HG03521 (cell line): ENCODE measurements around the gene FADS3.

Source experiments
- ATAC-seq: cut with Tn5 transposase; IDR thresholded peaks from one replicate; pipeline ENCODE4 v1.9.1; 2021; ENCODE audit warnings: mild to moderate bottlenecking, moderate library complexity; ENCODE audit not compliant: unreplicated experiment

FADS3 gene

DNA sequence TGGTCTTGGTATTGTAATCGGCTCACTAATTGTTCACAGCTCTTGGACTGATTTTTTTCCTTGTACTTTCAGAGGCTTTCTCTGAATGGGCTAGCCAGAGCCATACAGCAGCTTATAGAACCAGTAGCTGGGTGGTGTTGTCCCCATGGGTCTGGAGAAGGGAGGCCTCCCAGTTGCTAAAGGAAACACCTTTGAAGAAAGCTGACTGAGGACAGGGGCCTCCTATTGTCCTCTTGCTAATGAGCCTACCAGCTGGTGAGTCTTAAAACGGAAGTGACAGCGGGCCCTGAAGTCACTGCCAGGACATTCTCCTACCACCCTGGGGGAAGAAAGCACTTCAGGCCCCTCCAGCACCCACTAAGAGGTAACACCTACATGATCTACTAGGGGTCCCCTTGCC, 9.9 kb downstream of the FADS3 start:
- no peak for ATAC-seq

GRCh38 chr11:61880454-61880853, 10.9 kb downstream of the FADS3 start:
- no peak for ATAC-seq

- no peak for ATAC-seq
These were observed 11.3 kb downstream of the FADS3 start for GRCh38 chr11:61880031-61880430.

DNA sequence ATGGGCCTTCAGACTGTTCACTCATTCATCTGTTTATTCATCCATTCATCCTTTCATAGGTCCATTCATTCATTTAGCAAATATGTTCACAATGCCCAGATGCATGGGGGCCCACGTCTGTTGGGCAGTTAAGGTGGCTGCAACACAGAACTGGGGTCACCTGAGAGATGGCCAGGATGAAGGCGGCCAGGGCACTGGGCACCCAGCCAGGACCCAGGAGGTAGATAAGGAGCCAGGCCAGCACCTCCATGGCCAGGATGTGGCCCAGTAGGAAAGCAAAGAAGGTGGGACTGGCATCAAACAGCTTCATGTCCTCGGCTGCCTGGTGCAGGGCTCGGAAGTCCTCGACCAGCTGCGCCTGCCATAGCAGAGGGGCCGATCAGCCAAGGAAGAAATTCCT, 12.2 kb downstream of the FADS3 start:
- ATAC-seq, result no peak

- ATAC-seq, result no peak
These were observed 15.6 kb downstream of the FADS3 start for GRCh38 chr11:61875698-61876097.

DNA sequence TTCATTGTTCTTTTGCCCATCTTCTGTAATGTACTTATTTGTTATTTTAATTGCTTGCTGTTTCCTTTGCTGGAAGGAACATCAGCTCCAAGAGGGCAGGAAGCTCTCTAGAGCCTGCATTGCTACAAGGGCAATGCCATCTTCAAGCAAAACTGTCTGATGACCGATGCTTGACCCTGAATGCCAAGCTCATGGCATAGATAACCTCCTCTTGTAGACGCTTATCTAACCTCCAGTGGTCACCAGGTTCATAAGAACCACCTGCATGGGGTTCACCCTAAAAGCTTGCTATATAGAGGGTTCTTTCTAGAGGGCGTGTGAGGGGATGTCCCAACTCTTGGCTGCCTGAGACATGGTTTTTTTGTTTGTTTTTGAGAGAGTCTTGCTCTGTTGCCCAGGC, 16.5 kb downstream of the FADS3 start:
- no peak for ATAC-seq

- no peak for ATAC-seq
These were observed 17.0 kb downstream of the FADS3 start for GRCh38 chr11:61874377-61874809.

- ATAC-seq, result no peak
These were observed 17.6 kb downstream of the FADS3 start for GRCh38 chr11:61873588-61874376.

DNA sequence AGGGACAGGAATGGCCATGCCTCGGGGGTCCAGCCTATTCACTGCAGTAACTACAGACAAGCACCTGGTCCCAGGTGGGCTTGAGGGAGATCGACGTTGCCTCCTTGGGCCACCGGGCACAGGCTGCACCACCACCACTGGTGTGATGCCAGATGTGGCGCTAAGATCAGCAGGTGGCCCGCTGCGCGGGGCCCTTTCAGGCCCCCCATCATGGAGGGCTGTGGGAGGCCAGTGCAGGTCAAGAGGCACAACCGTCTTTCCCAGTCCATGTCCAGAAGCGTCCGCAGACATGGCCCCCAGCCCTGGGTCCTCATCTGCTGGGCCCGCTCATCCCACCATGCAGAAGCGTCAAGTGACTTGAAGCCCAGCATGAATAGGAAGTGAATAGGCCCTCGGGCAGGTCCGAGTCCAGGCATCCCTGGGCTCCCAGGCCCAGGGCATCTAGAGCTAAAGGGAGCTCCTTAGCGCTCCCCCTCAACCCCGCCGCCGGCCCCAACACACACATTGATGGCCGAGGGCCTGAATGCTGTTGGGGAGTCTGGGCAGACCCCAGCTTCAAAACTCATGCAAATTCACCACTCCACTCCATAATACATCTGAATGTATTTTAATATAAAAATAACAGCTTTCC, 18.3 kb downstream of the FADS3 start:
- no peak for ATAC-seq

DNA sequence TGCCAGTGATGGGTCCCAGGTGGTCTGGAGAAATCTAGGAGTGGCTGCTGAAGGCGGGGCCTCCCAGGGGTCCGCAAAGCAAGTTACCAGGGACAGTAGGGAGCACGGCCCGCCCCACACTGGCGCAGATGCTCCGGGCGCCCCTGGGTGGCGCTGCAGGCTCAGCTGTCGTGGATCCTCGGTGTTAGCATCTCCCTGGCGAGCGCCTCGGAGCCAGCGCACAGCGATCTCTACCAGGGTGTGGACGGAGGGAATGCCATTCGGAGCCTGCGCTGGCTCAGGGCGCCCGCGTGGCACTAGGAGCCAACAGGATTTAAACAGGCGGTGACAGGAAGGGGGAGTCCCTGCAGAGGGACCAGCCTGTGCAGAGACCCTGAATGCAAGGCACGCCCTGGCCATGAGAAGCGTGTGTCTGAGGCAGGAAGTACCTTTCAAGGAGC, 20.2 kb downstream of the FADS3 start:
- peak; percentile 59 for ATAC-seq

DNA sequence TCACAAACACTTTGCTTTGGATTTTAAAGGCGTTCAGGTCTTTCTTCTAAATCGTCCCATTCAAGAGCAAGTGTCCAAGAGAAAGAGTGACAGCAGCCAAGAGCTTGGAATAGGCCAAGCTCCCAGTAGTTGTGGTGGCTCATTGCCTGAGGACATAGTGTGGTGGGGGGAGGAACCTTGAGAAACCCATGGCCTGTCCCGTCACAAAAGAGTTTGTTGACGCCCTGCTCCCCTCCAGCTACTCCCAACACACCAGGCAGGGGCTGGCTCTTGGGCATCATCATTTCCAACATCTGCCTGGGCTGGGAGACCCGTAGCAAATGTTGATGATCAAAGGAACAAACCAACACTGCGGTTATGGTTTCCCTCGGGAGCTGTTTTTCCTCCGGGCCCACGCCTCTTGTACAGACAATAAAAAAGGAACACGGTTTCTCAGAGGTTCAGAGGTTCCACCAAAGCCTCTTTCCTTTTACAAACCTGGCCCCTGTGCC, 20.8 kb downstream of the FADS3 start:
- no peak for ATAC-seq

GRCh38 chr11:61869708-61870451, 21.5 kb downstream of the FADS3 start:
- ATAC-seq, result no peak

- no peak for ATAC-seq
These were observed 22.0 kb downstream of the FADS3 start for GRCh38 chr11:61869429-61869707.

- ATAC-seq, result no peak
These were observed 22.5 kb downstream of the FADS3 start for GRCh38 chr11:61868571-61869428.

- no peak for ATAC-seq
These were observed 24.4 kb downstream of the FADS3 start for GRCh38 chr11:61866958-61867343.

GRCh38 chr11:61866231-61866957, 25.0 kb downstream of the FADS3 start:
- no peak for ATAC-seq

DNA sequence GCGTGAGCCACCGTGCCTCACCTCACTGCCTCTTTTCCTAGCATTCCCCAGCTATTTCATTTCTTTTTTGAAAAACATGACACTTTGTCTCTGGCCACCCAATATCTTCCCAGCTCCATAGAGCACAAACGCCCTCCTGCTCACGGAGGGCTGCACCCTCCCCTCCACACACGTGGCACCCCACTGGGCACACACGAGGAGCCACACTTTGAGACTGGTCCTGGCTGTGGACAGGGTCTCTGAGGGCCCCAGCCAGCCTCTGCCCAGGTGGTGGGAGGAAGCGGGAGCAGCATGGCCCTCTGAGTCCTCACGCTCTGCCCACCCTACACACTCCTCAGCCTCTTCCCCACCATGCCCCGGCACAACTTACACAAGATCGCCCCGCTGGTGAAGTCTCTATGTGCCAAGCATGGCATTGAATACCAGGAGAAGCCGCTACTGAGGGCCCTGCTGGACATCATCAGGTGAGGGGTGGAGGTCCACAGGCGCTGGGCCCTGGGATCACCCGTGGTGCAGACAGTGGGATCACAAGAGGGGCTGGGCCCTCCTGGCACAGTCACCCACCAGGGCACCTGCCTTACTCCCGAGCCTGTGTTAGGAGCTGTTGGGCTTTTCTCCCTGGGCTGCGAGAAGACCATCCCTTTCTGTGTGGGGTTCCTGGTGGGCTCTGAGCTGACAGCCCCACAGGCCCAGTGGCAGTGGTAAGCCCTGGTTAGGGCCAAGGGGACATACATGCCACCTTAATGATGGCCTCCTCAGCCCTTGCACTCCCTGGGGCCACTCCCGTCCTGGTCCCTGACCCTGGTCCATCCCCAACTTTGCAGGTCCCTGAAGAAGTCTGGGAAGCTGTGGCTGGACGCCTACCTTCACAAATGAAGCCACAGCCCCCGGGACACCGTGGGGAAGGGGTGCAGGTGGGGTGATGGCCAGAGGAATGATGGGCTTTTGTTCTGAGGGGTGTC, 26.2 kb downstream of the FADS3 start:
- ATAC-seq, result no peak

DNA sequence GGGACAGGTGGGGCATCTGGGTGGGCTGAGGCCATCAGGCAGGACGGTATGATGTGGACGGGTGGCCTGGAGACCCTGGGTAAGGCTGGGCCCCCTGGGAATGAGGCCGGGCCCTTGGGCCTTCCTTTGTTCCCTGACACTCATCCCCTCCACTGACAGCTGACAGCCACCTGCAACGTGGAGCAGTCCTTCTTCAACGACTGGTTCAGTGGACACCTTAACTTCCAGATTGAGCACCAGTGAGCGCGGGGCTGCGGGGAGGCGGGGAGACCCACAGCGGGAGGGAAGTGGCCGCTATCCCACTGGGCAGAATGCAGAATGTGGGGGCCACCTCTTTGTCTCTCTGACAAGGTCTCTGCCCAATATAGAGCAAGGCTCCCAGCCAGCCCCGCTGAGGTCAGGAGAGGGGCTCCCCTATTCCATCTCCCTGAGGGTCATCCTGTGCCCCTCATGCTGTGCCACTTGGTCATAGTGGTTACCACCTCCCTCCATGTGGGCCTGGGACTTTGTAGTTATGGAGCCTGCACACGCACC, 27.7 kb downstream of the FADS3 start:
- ATAC-seq, result no peak
